Measurements from ENCODE around the gene SCPEP1.
"Not testable (repeated sequence)": the region's sequence is repeated elsewhere in the genome, so short reads cannot be mapped to it uniquely, and the experiment has no call there.

Gene SCPEP1

GRCh38 chr17:56934280-56934679 lies 43.7 kb upstream of the SCPEP1 start:
- no peak for DNase-seq (ENCODE audit: extremely low read depth, low read depth)
- no peak for TF ChIP-seq CTCF (IDR thresholded peaks at IDR 0.05; ENCODE audit: low read depth, low read length)

- DNase-seq (ENCODE audit: extremely low read depth, low read depth), result no peak
- no peak for TF ChIP-seq CTCF (IDR thresholded peaks at IDR 0.05; ENCODE audit: low read depth, low read length)
Measured at GRCh38 chr17:56935461-56935860, 42.5 kb upstream of the SCPEP1 start.

GRCh38 chr17:56936697-56937322 lies 41.1 kb upstream of the SCPEP1 start:
- DNase-seq (ENCODE audit: extremely low read depth, low read depth), result no peak
- TF ChIP-seq CTCF (IDR thresholded peaks at IDR 0.05; ENCODE audit: low read depth, low read length), result no peak

- no peak for DNase-seq (ENCODE audit: extremely low read depth, low read depth)
- TF ChIP-seq CTCF (IDR thresholded peaks at IDR 0.05; ENCODE audit: low read depth, low read length), result no peak
Measured at GRCh38 chr17:56937687-56938086, 40.2 kb upstream of the SCPEP1 start.

- DNase-seq (ENCODE audit: extremely low read depth, low read depth), result not testable (repeated sequence)
Measured at GRCh38 chr17:56938206-56938605, 39.7 kb upstream of the SCPEP1 start.

- no peak for DNase-seq (ENCODE audit: extremely low read depth, low read depth)
- peak; percentile 57 for TF ChIP-seq CTCF (IDR thresholded peaks at IDR 0.05; ENCODE audit: low read depth, low read length)
Measured at GRCh38 chr17:56939869-56940484, 38.0 kb upstream of the SCPEP1 start.

GRCh38 chr17:56943505-56944125 lies 34.3 kb upstream of the SCPEP1 start:
- DNase-seq (ENCODE audit: extremely low read depth, low read depth), result no peak
- TF ChIP-seq CTCF (IDR thresholded peaks at IDR 0.05; ENCODE audit: low read depth, low read length), result no peak
